IMR-90 (cell line): ENCODE results near the gene CCR5AS.

Experiments used
- ATAC-seq: fragments of 200-7000 bp; cut with Tn5 transposase; 2 replicates; pipeline ENCODE4 v1.9.1; 2020; ENCODE audit warnings: low read depth, mild to moderate bottlenecking, moderate library complexity
- BruUV-seq: library from RNA; stranded (reverse); fragments of 400-500 nt; replicated peaks from 2 replicates; lab custom pipeline; 2021; lab: Mats Ljungman, UMichigan
- CTCF ChIA-PET: fragments of 300-600 bp; formaldehyde crosslinking; extraction: SDS; loops from one replicate; lab custom pipeline; 2021; ENCODE audit warnings: antibody characterized with exemption; lab: Yijun Ruan, JAX
- POLR2A ChIA-PET: fragments of 300-600 bp; sonication (Branson Sonifier 250); formaldehyde crosslinking; loops from one replicate; lab custom pipeline; 2022; ENCODE audit warnings: antibody characterized with exemption; ENCODE audit not compliant: unreplicated experiment; lab: Charles Lee
- DNase-seq: peaks from one replicate; pipeline ENCODE4 v3.0.0; 2013
- H2AFZ ChIP-seq: replicated peaks from 2 replicates; pipeline ENCODE3; 2013; ENCODE audit warnings: low read length, mild to moderate bottlenecking; ENCODE audit not compliant: poor library complexity
- H2AK5ac ChIP-seq: 2 replicates; pipeline ENCODE4 v1.6.1; 2013; ENCODE audit warnings: low read depth, low read length, inconsistent platforms
- H2AK9ac ChIP-seq: replicated peaks from 2 replicates; pipeline ENCODE3; 2013; ENCODE audit warnings: mild to moderate bottlenecking, low read depth, low read length, moderate library complexity; ENCODE audit not compliant: poor library complexity
- H2BK120ac ChIP-seq: 2 replicates; pipeline ENCODE4 v1.6.1; 2013; ENCODE audit warnings: low read depth, low read length, inconsistent platforms
- H2BK15ac ChIP-seq: 3 replicates; pipeline ENCODE4 v1.6.1; 2013; ENCODE audit warnings: low read depth, low read length, inconsistent platforms
- H2BK20ac ChIP-seq: 2 replicates; pipeline ENCODE4 v1.6.1; 2013; ENCODE audit warnings: low read depth, mild to moderate bottlenecking, inconsistent platforms, low read length, moderate library complexity
- H2BK5ac ChIP-seq: 2 replicates; pipeline ENCODE4 v1.6.1; 2013; ENCODE audit warnings: mild to moderate bottlenecking, low read depth, low read length, inconsistent platforms; ENCODE audit not compliant: poor library complexity, severe bottlenecking
- H3K14ac ChIP-seq: replicated peaks from 2 replicates; pipeline ENCODE4 v1.6.1; 2013; ENCODE audit warnings: low read depth, low read length, inconsistent platforms
- H3K18ac ChIP-seq: 2 replicates; pipeline ENCODE4 v1.6.1; 2013; ENCODE audit warnings: low read depth, low read length, control low read depth
- H3K23ac ChIP-seq: 2 replicates; pipeline ENCODE4 v1.6.1; 2013; ENCODE audit warnings: low read depth, low read length, inconsistent platforms
- H3K27ac ChIP-seq: 2 replicates; pipeline ENCODE4 v1.5.1; 2013; ENCODE audit warnings: mild to moderate bottlenecking, control low read depth, low read length; ENCODE audit not compliant: insufficient read depth
- H3K27me3 ChIP-seq: 2 replicates; pipeline ENCODE4 v1.6.1; 2013; ENCODE audit warnings: low read length; ENCODE audit not compliant: control insufficient read depth, insufficient read depth
- H3K36me3 ChIP-seq: 2 replicates; pipeline ENCODE4 v1.6.1; 2013; ENCODE audit warnings: low read length, mixed read lengths; ENCODE audit not compliant: control insufficient read depth, insufficient read depth
- H3K4ac ChIP-seq: 2 replicates; pipeline ENCODE4 v1.6.1; 2013; ENCODE audit warnings: low read depth, low read length, inconsistent platforms
- H3K4me1 ChIP-seq: 2 replicates; pipeline ENCODE4 v1.6.1; 2013; ENCODE audit warnings: low read length, mixed read lengths; ENCODE audit not compliant: control insufficient read depth, insufficient read depth
- H3K4me2 ChIP-seq: 2 replicates; pipeline ENCODE4 v1.6.1; 2013; ENCODE audit warnings: low read depth, mild to moderate bottlenecking, control low read depth, low read length, moderate library complexity
- H3K4me3 ChIP-seq: 2 replicates; pipeline ENCODE4 v1.5.1; 2013; ENCODE audit warnings: low read depth, mild to moderate bottlenecking, control low read depth, low read length, moderate library complexity; ENCODE audit not compliant: insufficient read depth
- H3K56ac ChIP-seq: 2 replicates; pipeline ENCODE4 v1.6.1; 2013; ENCODE audit warnings: low read length, inconsistent platforms; ENCODE audit not compliant: insufficient read depth; ENCODE audit errors: extremely low read depth
- H3K79me1 ChIP-seq, 2 experiments: 2 replicates each; pipeline ENCODE4 v1.6.1; 2013; ENCODE audit warnings: low read length in 2 of 2, inconsistent platforms in 1 of 2, low read depth in 1 of 2
- H3K9ac ChIP-seq: 2 replicates; pipeline ENCODE4 v1.6.1; 2013; ENCODE audit warnings: low read depth, low read length, control low read depth
- H3K9me1 ChIP-seq: 2 replicates; pipeline ENCODE4 v1.6.1; 2013; ENCODE audit warnings: low read length, inconsistent platforms; ENCODE audit not compliant: insufficient read depth
- H3K9me3 ChIP-seq: 2 replicates; pipeline ENCODE4 v1.6.1; 2013; ENCODE audit warnings: low read length; ENCODE audit not compliant: control insufficient read depth, insufficient read depth
- H4K20me1 ChIP-seq: 2 replicates; pipeline ENCODE4 v1.6.1; 2013; ENCODE audit warnings: low read length, inconsistent platforms; ENCODE audit not compliant: insufficient read depth
- H4K5ac ChIP-seq: 2 replicates; pipeline ENCODE4 v1.6.1; 2013; ENCODE audit warnings: mild to moderate bottlenecking, low read depth, low read length, control low read depth
- H4K8ac ChIP-seq, 2 experiments: 2 replicates each; pipeline ENCODE4 v1.6.1; 2013; ENCODE audit warnings: low read depth in 2 of 2, low read length in 2 of 2, control low read depth in 1 of 2, inconsistent platforms in 1 of 2
- H4K91ac ChIP-seq: 2 replicates; pipeline ENCODE4 v1.6.1; 2013; ENCODE audit warnings: low read depth, low read length, inconsistent platforms; ENCODE audit not compliant: insufficient read depth
- CHD1 ChIP-seq: IDR thresholded peaks from 2 replicates; pipeline ENCODE4 v1.6.1; 2012; ENCODE audit warnings: low read depth, low read length, improper control_type of control experiment
- MAFK ChIP-seq: IDR thresholded peaks from 2 replicates; pipeline ENCODE4 v1.6.1; 2012; ENCODE audit warnings: low read depth, low read length, improper control_type of control experiment
- WGBS, 2 experiments: methylation state at CpG; one replicate each; pipeline versions ENCODE4 v1.1.5 to v1.1.7; 2013; ENCODE audit warnings: missing lambda C conversion rate in 2 of 2; ENCODE audit not compliant: insufficient read length in 1 of 2; ENCODE audit errors: extremely low coverage in 2 of 2; 5-methylcytosine and 5-hydroxymethylcytosine counted together
- dilution Hi-C: fragments of 300-500 bp; cut with HindIII; formaldehyde crosslinking; loops from one replicate; pipeline ENCODE4 v1.14.3; 2018; ENCODE audit warnings: low sequenced_read_pairs; ENCODE audit not compliant: unreplicated experiment
- in situ Hi-C: fragments of 300-500 bp; cut with MboI; formaldehyde crosslinking; loops from 3 replicates; pipeline ENCODE4 v1.14.3; 2019; ENCODE audit warnings: low sequenced_read_pairs, inconsistent platforms, mixed read lengths
- intact Hi-C: fragments of 100-400 bp; cut with micrococcal nuclease; formaldehyde crosslinking; loops from 2 replicates; pipeline ENCODE4 v1.10.0; 2022

Gene CCR5AS

DNA sequence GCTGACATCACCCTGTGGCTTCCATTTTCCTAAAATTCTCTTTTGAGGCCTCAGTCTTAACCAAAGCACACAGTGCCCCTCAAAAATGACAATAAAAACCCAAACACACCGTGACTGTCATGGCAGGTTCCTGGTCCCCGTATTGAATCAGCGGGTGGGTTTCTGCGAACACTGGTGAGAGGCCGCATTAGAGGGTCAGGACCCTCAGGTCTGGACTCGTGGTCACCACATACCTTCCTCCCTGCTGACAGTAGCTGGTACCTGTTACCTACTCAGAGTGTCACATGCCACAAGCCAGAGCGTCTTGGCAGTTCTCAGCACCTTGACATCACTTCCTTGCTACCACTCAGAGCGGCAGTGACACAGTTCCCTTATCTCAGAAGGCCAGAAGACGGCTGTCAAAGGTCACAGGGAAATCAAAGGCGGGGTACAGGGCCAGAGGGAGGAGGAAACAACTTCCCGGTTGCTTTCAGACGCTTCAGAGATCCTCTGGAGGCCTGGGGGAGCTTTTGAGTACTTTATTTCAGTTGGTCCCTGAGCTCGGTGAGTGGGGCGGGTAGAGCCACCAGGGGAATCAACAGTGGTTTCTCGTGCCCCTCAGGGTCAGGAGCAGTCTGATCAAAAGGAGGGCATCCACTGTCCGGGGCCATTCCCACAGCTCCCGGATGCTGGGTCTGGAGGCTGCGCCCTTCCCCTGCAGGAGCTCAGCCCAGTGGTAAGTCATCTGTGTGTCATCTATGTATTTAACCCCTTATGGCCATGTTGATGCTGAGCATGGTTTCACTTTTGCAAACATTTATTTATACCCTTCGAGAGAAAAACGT lies at the start of gene CCR5AS, which contains the start of gene CCRL2:
CCR5AS (minus strand) TSS at position 279 of the 824 bp plus-strand sequence.
CCRL2 (plus strand) TSS at position 472 of the 824 bp plus-strand sequence. CDS start 821 bp downstream, outside the sequence.
- WGBS, 2 experiments: 49% methylated on average over 9 of the region's 20 CpGs; no CpG with 5 or more reads in 1 of the 2 experiments
- peak within 1 kb of the TSS; percentile 85 to 93 for H4K8ac ChIP-seq
- H2BK120ac ChIP-seq: peak within 1 kb of the TSS; percentile 85
- no peak; the same call in none of the 2 replicates for ATAC-seq
- dilution Hi-C loops (no loop called here), intact Hi-C loops (no loop called here), in situ Hi-C loops (no loop called here)
- peak within 1 kb of the TSS; percentile 92 for H4K5ac ChIP-seq
- H3K27me3 ChIP-seq: no peaks in the 10 kb centered on the region
- no peaks in the 10 kb centered on the region for H3K36me3 ChIP-seq
- peak within 1 kb of the TSS; percentile 69 for H3K18ac ChIP-seq
- peak within 1 kb of the TSS; percentile 92 for H3K4ac ChIP-seq
- peaks cover 0 to 4% of the 10 kb centered on the region in 2 experiments; a peak in 1 of 4 replicates for H3K79me1 ChIP-seq
- H3K4me1 ChIP-seq: peaks cover 19% of the 10 kb centered on the region
- H4K91ac ChIP-seq: peak within 1 kb of the TSS; percentile 89
- H3K4me2 ChIP-seq: peak within 1 kb of the TSS; percentile 60
- peak within 1 kb of the TSS; percentile 46; the same call in 2 of the 3 replicates for H2BK15ac ChIP-seq
- peak within 1 kb of the TSS; percentile 68; the same call in 1 of the 2 replicates for H3K23ac ChIP-seq
- ChIA-PET POLR2A (no interaction called here), CTCF (interaction anchor here (0.6 kb wide), 1 partner anchor 20 kb away, joined by 3 read pairs; no protein-coding TSS in a partner anchor)
- H2BK5ac ChIP-seq: peak within 1 kb of the TSS; percentile 22
- no peak within 1 kb of the TSS for H3K56ac ChIP-seq
- no peaks in the 10 kb centered on the region for H3K9me3 ChIP-seq
- peak within 1 kb of the TSS; percentile 44 for H2AK9ac ChIP-seq
- no peak for TF ChIP-seq MAFK
- no peak for TF ChIP-seq CHD1
- H3K9ac ChIP-seq: no peak within 1 kb of the TSS; the same call in 1 of the 2 replicates
- H4K20me1 ChIP-seq: no peaks in the 10 kb centered on the region
- no TSS peak for BruUV-seq
- peaks cover 8% of the 10 kb centered on the region for H3K9me1 ChIP-seq
- H2AFZ ChIP-seq: peak within 1 kb of the TSS; percentile 89
- H3K4me3 ChIP-seq: no peak within 1 kb of the TSS
- peak within 1 kb of the TSS; percentile 4; the same call in 1 of the 2 replicates for H3K27ac ChIP-seq
- H2AK5ac ChIP-seq: peak within 1 kb of the TSS; percentile 98
- peak within 1 kb of the TSS; percentile 83 for H3K14ac ChIP-seq
- DNase-seq: peak; percentile 69
- H2BK20ac ChIP-seq: peak within 1 kb of the TSS; percentile 73
